T-cell (primary cell): Measurements from ENCODE around the gene KRTAP5-9. TPM values are rescaled to one million over a fixed set of nuclear protein-coding genes. Genes with fewer than 3 reads are reported as not detected.
"Not testable (repeated sequence)": the region's sequence is repeated elsewhere in the genome, so short reads cannot be mapped to it uniquely, and the experiment has no call there.

Experiments used
- ATAC-seq, 4 experiments: fragments of 200-7000 bp in 3 of 4; fragments of 150-1000 bp in 1 of 4; cut with Tn5 transposase; replicated peaks in 1 of 4; 1 replicate in 3 of 4; 2 replicates in 1 of 4; pipeline ENCODE4 v1.10.0; 2021; ENCODE audit warnings: moderate library complexity in 3 of 4, mild to moderate bottlenecking in 2 of 4, moderate number of reproducible peaks in 1 of 4
- CTCF ChIA-PET, 2 donors: fragments of 300-600 bp; sonication (Branson Sonifier 250); formaldehyde crosslinking; loops; one replicate each; lab custom pipeline; 2022; ENCODE audit warnings: antibody characterized with exemption in 2 of 2; lab: Charles Lee
- POLR2A ChIA-PET, 2 donors: fragments of 300-600 bp; sonication (Branson Sonifier 250); formaldehyde crosslinking; loops; one replicate each; lab custom pipeline; 2022; ENCODE audit warnings: antibody characterized with exemption in 2 of 2; lab: Charles Lee
- DNase-seq, 35 experiments: peaks; one replicate each; pipeline versions ENCODE4 v3.0.0 to v3.0.0-alpha.2; 2013 to 2023
- H3K27ac ChIP-seq: one replicate; pipeline ENCODE4 v1.5.1; 2013; ENCODE audit warnings: low read length
- H3K27me3 ChIP-seq, 2 experiments: replicated peaks in 1 of 2; 1 replicate in 1 of 2; 2 replicates in 1 of 2; pipeline versions ENCODE4 v1.6.1 to v1.7.0; 2013; ENCODE audit warnings: low read length in 1 of 2, mixed read lengths in 1 of 2; ENCODE audit not compliant: control insufficient read depth in 2 of 2, insufficient read depth in 2 of 2; ENCODE audit errors: extremely low read depth in 1 of 2
- H3K36me3 ChIP-seq, 2 donors: 1 replicate in 1 of 2; 2 replicates in 1 of 2; pipeline versions ENCODE4 v1.6.1 to v1.7.0; 2013; ENCODE audit warnings: low read length in 1 of 2; ENCODE audit not compliant: control insufficient read depth in 2 of 2, insufficient read depth in 1 of 2; ENCODE audit errors: extremely low read depth in 1 of 2
- H3K4me1 ChIP-seq, 2 experiments: 1 replicate in 1 of 2; 2 replicates in 1 of 2; pipeline versions ENCODE4 v1.6.1 to v1.7.0; 2013; ENCODE audit warnings: low read length in 2 of 2, mixed read lengths in 1 of 2; ENCODE audit not compliant: insufficient read depth in 2 of 2, control insufficient read depth in 1 of 2; ENCODE audit errors: extremely low read depth in 1 of 2
- H3K4me3 ChIP-seq, 2 donors: 1 replicate in 1 of 2; 2 replicates in 1 of 2; pipeline versions ENCODE4 v1.5.1 to v1.7.0; 2013; ENCODE audit warnings: mild to moderate bottlenecking in 2 of 2, low read length in 1 of 2, moderate library complexity in 1 of 2; ENCODE audit not compliant: control insufficient read depth in 1 of 2; ENCODE audit errors: extremely low read depth in 1 of 2
- H3K9me3 ChIP-seq: 2 replicates; pipeline ENCODE4 v1.7.0; 2013
- H3K27ac Mint-ChIP-seq, 2 donors: one replicate each; pipeline ENCODE4 v1.8.0; 2020 to 2021; ENCODE audit warnings: mild to moderate bottlenecking in 2 of 2, mixed read lengths in 2 of 2
- H3K27me3 Mint-ChIP-seq, 2 donors: one replicate each; pipeline ENCODE4 v1.8.0; 2021 to 2022; ENCODE audit warnings: mixed read lengths in 2 of 2
- H3K36me3 Mint-ChIP-seq: one replicate; pipeline ENCODE4 v1.8.0; 2021; ENCODE audit warnings: mixed read lengths
- H3K4me1 Mint-ChIP-seq, 3 donors: one replicate each; pipeline ENCODE4 v1.8.0; 2020 to 2022; ENCODE audit warnings: mixed read lengths in 3 of 3, mild to moderate bottlenecking in 1 of 3
- H3K4me3 Mint-ChIP-seq, 3 donors: one replicate each; pipeline ENCODE4 v1.8.0; 2020 to 2022; ENCODE audit warnings: mild to moderate bottlenecking in 3 of 3, mixed read lengths in 3 of 3, moderate library complexity in 3 of 3
- H3K9me3 Mint-ChIP-seq, 3 donors: one replicate each; pipeline ENCODE4 v1.8.0; 2020 to 2022; ENCODE audit warnings: mixed read lengths in 3 of 3
- WGBS: methylation state at CpG from one replicate; pipeline ENCODE4 v1.1.5; 2013; ENCODE audit warnings: missing lambda C conversion rate; ENCODE audit not compliant: insufficient coverage; 5-methylcytosine and 5-hydroxymethylcytosine counted together
- total RNA-seq, 35 experiments: library from RNA in 6 of 35; stranded (reverse) in 6 of 35; fragments of 120-200 nt in 1 of 35; gene quantifications; one replicate each; pipeline versions ENCODE4 v1.2.1 to v1.2.4 and lab custom pipeline; 2013 to 2026

KRTAP5-9 gene
- total RNA-seq, 5 donors from 2014 or later (not counting 1 experiment from before 2014, with no cell fraction given) = 0.23 to 0.33 TPM; not detected in 3

GRCh38 chr11:71519546-71519945 is 28.7 kb upstream of the KRTAP5-9 start:
- DNase-seq = peak in 1 of 35 experiments; percentile 18
- POLR2A ChIA-PET = no interaction called here
- 94% methylated on average over 10 of the region's 10 CpGs for WGBS

DNA sequence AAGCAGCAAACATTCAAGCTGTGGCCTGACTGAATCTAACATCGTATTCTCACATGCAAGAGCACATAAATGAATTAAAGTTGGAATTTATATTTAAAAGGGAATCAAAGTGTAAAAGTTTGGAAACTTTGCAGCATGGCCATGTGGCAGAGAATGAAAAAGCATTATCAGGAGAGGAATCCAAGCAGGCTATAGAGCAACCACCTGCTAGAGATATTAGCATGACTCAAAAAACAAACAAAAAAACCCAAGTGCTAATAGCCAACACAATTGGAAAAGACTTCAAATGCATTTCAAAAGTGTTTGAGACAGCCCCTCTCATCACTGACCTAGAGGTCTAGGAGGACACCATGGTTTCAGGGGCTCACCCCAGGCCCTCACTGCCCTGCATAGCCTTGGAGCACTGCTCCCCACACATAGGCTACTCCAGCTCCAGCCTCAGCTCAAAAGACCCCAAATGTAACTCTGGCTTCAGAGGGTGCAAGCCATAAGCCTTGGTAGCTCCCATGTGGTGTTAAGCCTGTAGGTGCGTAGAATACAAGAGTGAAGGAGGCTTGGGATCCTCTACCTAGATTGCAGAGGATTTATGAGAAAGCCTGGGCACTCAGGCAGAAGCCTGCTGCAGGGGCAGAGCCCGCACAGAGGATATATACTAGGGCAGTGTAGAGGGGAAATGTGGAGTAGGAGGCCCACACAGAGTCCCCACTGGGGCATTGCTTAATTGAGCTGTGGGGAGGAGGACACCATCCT is 22.9 kb upstream of the KRTAP5-9 start:
- POLR2A ChIA-PET = no interaction called here
- DNase-seq (peak in 1 of 35 experiments; percentile 11), ATAC-seq (no peak)
- CTCF ChIA-PET = no interaction called here
- peaks cover 0 to 16% of the 10 kb centered on the region in 2 experiments for H3K27me3 ChIP-seq
- no peak overlapping the region for H3K27ac Mint-ChIP-seq
- peaks cover 0 to 14% (median 0%) of the 10 kb centered on the region in 3 donors for H3K9me3 Mint-ChIP-seq
- no peak overlapping the region for H3K4me3 Mint-ChIP-seq
- H3K36me3 ChIP-seq = no peaks in the 10 kb centered on the region
- no peak overlapping the region for H3K4me3 ChIP-seq
- no peaks in the 10 kb centered on the region for H3K4me1 ChIP-seq
- no peak overlapping the region for H3K27ac ChIP-seq
- H3K4me1 Mint-ChIP-seq = no peaks in the 10 kb centered on the region
- peaks cover 3 to 9% of the 10 kb centered on the region in 2 donors for H3K27me3 Mint-ChIP-seq
- no peaks in the 10 kb centered on the region for H3K36me3 Mint-ChIP-seq
- H3K9me3 ChIP-seq = no peaks in the 10 kb centered on the region
- 69% methylated on average over 2 of the region's 3 CpGs for WGBS

More at GRCh38 chr11:71519546-71519945, 28.7 kb upstream of the KRTAP5-9 start:
- Histone ChIP-seq H3K4me1 (no peaks in the 10 kb centered on the region), H3K27ac (no peak overlapping the region), H3K4me3 (no peak overlapping the region), H3K27me3 (peaks cover 0 to 4% of the 10 kb centered on the region in 2 experiments), H3K36me3 (no peaks in the 10 kb centered on the region), H3K9me3 (no peaks in the 10 kb centered on the region)
- no peaks in the 10 kb centered on the region for H3K36me3 Mint-ChIP-seq
- no peak for ATAC-seq
- CTCF ChIA-PET = no interaction called here
- no peak overlapping the region for H3K4me3 Mint-ChIP-seq
- H3K9me3 Mint-ChIP-seq = peaks cover 0 to 9% (median 2%) of the 10 kb centered on the region in 3 donors
- H3K4me1 Mint-ChIP-seq = no peaks in the 10 kb centered on the region
- no peaks in the 10 kb centered on the region for H3K27me3 Mint-ChIP-seq
- no peak overlapping the region for H3K27ac Mint-ChIP-seq

DNA sequence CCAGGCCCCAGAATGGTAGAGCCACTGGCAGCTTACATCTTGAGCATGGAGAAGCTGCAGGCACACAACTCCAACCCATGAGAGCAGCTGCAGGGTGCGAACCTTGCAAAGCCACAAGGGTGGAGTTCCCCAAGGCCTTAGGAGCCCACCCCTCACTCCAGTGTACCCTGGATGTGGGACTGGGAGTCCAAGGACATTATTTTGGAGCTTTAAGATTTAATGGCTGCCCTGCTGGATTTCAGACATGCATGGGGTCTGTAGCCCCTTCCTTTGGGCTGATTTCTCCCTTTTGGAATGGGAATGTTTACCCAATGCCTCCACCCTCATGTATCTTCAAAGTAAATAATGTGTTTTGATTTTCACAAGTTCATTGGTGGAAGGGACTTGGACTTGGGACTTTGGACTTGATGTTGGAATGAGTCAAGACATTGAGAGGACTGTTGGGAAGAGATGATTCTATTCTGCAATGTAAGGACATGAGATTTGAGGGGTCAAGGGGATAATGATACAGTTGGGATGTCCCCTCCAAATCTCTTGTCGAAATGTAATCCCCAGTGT is 22.2 kb upstream of the KRTAP5-9 start:
- ChIA-PET CTCF (no interaction called here), POLR2A (no interaction called here)
- H3K27ac Mint-ChIP-seq = no peak overlapping the region
- no peaks in the 10 kb centered on the region for H3K9me3 ChIP-seq
- no peaks in the 10 kb centered on the region for H3K4me1 Mint-ChIP-seq
- peaks cover 0 to 12% (median 0%) of the 10 kb centered on the region in 3 donors for H3K9me3 Mint-ChIP-seq
- ATAC-seq (no peak), DNase-seq (no peak)
- H3K36me3 ChIP-seq = no peaks in the 10 kb centered on the region
- H3K4me1 ChIP-seq = no peaks in the 10 kb centered on the region
- peaks cover 0 to 16% of the 10 kb centered on the region in 2 experiments for H3K27me3 ChIP-seq
- WGBS = no CpG with 5 or more reads among the region's 2 CpGs
- H3K27ac ChIP-seq = no peak overlapping the region
- peaks cover 3 to 9% of the 10 kb centered on the region in 2 donors for H3K27me3 Mint-ChIP-seq
- no peak overlapping the region for H3K4me3 Mint-ChIP-seq
- no peaks in the 10 kb centered on the region for H3K36me3 Mint-ChIP-seq
- H3K4me3 ChIP-seq = no peak overlapping the region

- H3K4me3 Mint-ChIP-seq, DNase-seq, H3K36me3 ChIP-seq, H3K9me3 ChIP-seq, H3K27ac ChIP-seq, H3K27ac Mint-ChIP-seq, H3K9me3 Mint-ChIP-seq, H3K27me3 Mint-ChIP-seq, CTCF ChIA-PET, H3K4me3 ChIP-seq, ATAC-seq, H3K4me1 Mint-ChIP-seq, POLR2A ChIA-PET, H3K36me3 Mint-ChIP-seq, H3K4me1 ChIP-seq: not testable (repeated sequence)
- H3K27me3 ChIP-seq = peaks cover 0 to 16% of the 10 kb centered on the region in 2 experiments
- 47% methylated on average over 3 of the region's 10 CpGs for WGBS
Measured at GRCh38 chr11:71526796-71527575, 21.2 kb upstream of the KRTAP5-9 start, which contains the start of gene KRTAP5-7. Gene KRTAP5-7, plus strand, starts transcription at chr11:71527267. Its CDS starts 34 bp downstream, at chr11:71527301.

GRCh38 chr11:71527576-71528210 is 20.5 kb upstream of the KRTAP5-9 start:
- Histone ChIP-seq H3K4me1 (no peaks in the 10 kb centered on the region), H3K27me3 (peaks cover 0 to 16% of the 10 kb centered on the region in 2 experiments), H3K4me3 (no peak overlapping the region), H3K9me3 (no peaks in the 10 kb centered on the region), H3K27ac (no peak overlapping the region), H3K36me3 (no peaks in the 10 kb centered on the region)
- no peaks in the 10 kb centered on the region for H3K36me3 Mint-ChIP-seq
- no peaks in the 10 kb centered on the region for H3K4me1 Mint-ChIP-seq
- no peak for ATAC-seq
- peaks cover 6 to 9% of the 10 kb centered on the region in 2 donors for H3K27me3 Mint-ChIP-seq
- H3K4me3 Mint-ChIP-seq = no peak overlapping the region
- 92% methylated on average over 5 of the region's 6 CpGs for WGBS
- H3K27ac Mint-ChIP-seq = no peak overlapping the region
- CTCF ChIA-PET = no interaction called here
- peaks cover 0 to 6% (median 0%) of the 10 kb centered on the region in 3 donors for H3K9me3 Mint-ChIP-seq
- POLR2A ChIA-PET = no interaction called here
- DNase-seq = no peak

DNA sequence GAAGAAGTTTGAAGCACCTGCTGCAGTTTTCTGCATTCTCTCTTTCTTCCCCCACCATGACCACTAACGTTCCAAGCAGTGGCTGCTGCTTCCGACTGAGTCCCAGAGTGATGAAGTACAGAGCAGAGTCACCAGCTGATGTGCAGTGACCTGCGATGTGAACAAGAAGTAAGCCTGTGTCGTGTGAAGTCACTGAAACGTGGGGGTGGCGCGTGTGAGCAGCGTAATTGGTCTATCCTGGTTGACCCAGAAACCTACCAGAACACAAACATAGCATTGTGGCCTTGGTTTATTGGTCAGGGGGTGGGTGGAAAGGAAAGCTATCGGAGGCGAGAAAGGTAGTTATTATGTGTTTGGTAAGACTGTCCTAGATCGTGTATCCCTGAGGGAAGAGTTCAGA is 17.6 kb upstream of the KRTAP5-9 start:
- Mint-ChIP-seq H3K4me1 (no peaks in the 10 kb centered on the region), H3K9me3 (no peaks in the 10 kb centered on the region), H3K27ac (no peak overlapping the region), H3K27me3 (peaks cover 3 to 9% of the 10 kb centered on the region in 2 donors), H3K4me3 (no peak overlapping the region), H3K36me3 (no peaks in the 10 kb centered on the region)
- WGBS = 80% methylated on average over 5 of the region's 11 CpGs
- no peak for DNase-seq
- ChIA-PET POLR2A (no interaction called here), CTCF (no interaction called here)
- no peaks in the 10 kb centered on the region for H3K4me1 ChIP-seq
- H3K9me3 ChIP-seq = no peaks in the 10 kb centered on the region
- H3K27ac ChIP-seq = no peak overlapping the region
- H3K27me3 ChIP-seq = peaks cover 0 to 14% of the 10 kb centered on the region in 2 experiments
- no peak overlapping the region for H3K4me3 ChIP-seq
- ATAC-seq = no peak
- H3K36me3 ChIP-seq = no peaks in the 10 kb centered on the region
